Fibroblast of lung (primary cell): ENCODE data around the gene LAX1. TPM values are rescaled to one million over a fixed set of nuclear protein-coding genes. Genes with fewer than 3 reads are reported as not detected.
"Not testable (repeated sequence)": the region's sequence is repeated elsewhere in the genome, so short reads cannot be mapped to it uniquely, and the experiment has no call there.

Experiments used
- DNase-seq, 2 donors: peaks; one replicate each; pipeline versions ENCODE4 v3.0.0 to v3.0.0-alpha.2; 2010; ENCODE audit warnings: low read depth in 2 of 2
- H2AFZ ChIP-seq: 2 replicates; pipeline ENCODE4 v1.5.1; 2012; ENCODE audit warnings: low read length, control low read depth, inconsistent platforms
- H3K27ac ChIP-seq: 2 replicates; pipeline ENCODE4 v1.5.1; 2011; ENCODE audit warnings: low read length, control low read depth; ENCODE audit not compliant: insufficient read depth
- H3K27me3 ChIP-seq: 2 replicates; pipeline ENCODE4 v1.5.1; 2011; ENCODE audit warnings: mild to moderate bottlenecking, low read length; ENCODE audit not compliant: control insufficient read depth, insufficient read depth
- H3K36me3 ChIP-seq: 2 replicates; pipeline ENCODE4 v1.5.1; 2011; ENCODE audit warnings: low read length; ENCODE audit not compliant: control insufficient read depth, insufficient read depth
- H3K4me1 ChIP-seq: 2 replicates; pipeline ENCODE4 v1.5.1; 2011; ENCODE audit warnings: low read length; ENCODE audit not compliant: control insufficient read depth, insufficient read depth; ENCODE audit errors: extremely low read depth
- H3K4me2 ChIP-seq: 2 replicates; pipeline ENCODE4 v1.5.1; 2011; ENCODE audit warnings: low read length, control low read depth; ENCODE audit not compliant: insufficient read depth; ENCODE audit errors: extremely low read depth
- H3K4me3 ChIP-seq, 4 experiments: fragments of 200-600 bp in 1 of 4; sonication (generic) in 1 of 4; replicated peaks in 1 of 4; 2 replicates each; pipeline ENCODE4 v1.5.1; 2011 to 2016; ENCODE audit warnings: low read length in 4 of 4, low read depth in 3 of 4, mild to moderate bottlenecking in 3 of 4, control low read depth in 2 of 4, inconsistent platforms in 1 of 4, mixed read lengths in 1 of 4; ENCODE audit not compliant: insufficient read depth in 1 of 4; ENCODE audit errors: control extremely low read depth in 1 of 4
- H3K79me2 ChIP-seq: 2 replicates; pipeline ENCODE4 v1.5.1; 2012; ENCODE audit warnings: mild to moderate bottlenecking, low read length, inconsistent platforms; ENCODE audit not compliant: control insufficient read depth, insufficient read depth
- H3K9ac ChIP-seq: 2 replicates; pipeline ENCODE4 v1.5.1; 2011; ENCODE audit warnings: mild to moderate bottlenecking, low read length, control low read depth; ENCODE audit not compliant: insufficient read depth
- H3K9me3 ChIP-seq: 2 replicates; pipeline ENCODE4 v1.5.1; 2012; ENCODE audit warnings: low read depth, low read length; ENCODE audit not compliant: control insufficient read depth, insufficient read depth
- H4K20me1 ChIP-seq: 2 replicates; pipeline ENCODE4 v1.5.1; 2011; ENCODE audit warnings: low read length; ENCODE audit not compliant: control insufficient read depth, insufficient read depth; ENCODE audit errors: extremely low read depth
- EZH2 ChIP-seq: IDR thresholded peaks from 2 replicates; pipeline ENCODE4 v1.5.1; 2012; ENCODE audit warnings: low read length, control low read depth, mild to moderate bottlenecking; ENCODE audit errors: missing control alignments
- polyA plus RNA-seq, 2 donors: library from polyadenylated mRNA; depleted of rRNA in 1 of 2; stranded (reverse) in 1 of 2; unstranded in 1 of 2; fragments of >200 nt; gene quantifications; 2 replicates each; pipeline ENCODE4 v1.2.1, GENCODE V29; 2011 to 2012; ENCODE audit warnings: missing spikeins in 1 of 2
- total RNA-seq: library from RNA; depleted of rRNA; stranded (reverse); fragments of >200 nt; gene quantifications from 2 replicates; pipeline ENCODE4 v1.2.1, GENCODE V29; 2014
- TF ChIP-seq, protein P1 (sequence below), 2 donors: IDR thresholded peaks in 1 of 2; conservative IDR thresholded peaks in 1 of 2; 1 replicate in 1 of 2; 2 replicates in 1 of 2; pipeline ENCODE4 v1.5.1; 2011 to 2012; ENCODE audit warnings: low read length in 2 of 2, control low read depth in 1 of 2, inconsistent platforms in 1 of 2, low read depth in 1 of 2, mild to moderate bottlenecking in 1 of 2

The LAX1 gene
- total and polyA plus RNA-seq, 2 donors (not counting 1 experiment from before 2014, with no cell fraction given) = 0.02 TPM; not detected in 1

- Histone ChIP-seq H3K9me3 (no peaks in the 10 kb centered on the region), H3K9ac (no peak overlapping the region), H3K4me2 (no peak overlapping the region), H3K4me3 (no peak overlapping the region), H3K27ac (no peak overlapping the region), H4K20me1 (no peaks in the 10 kb centered on the region), H3K27me3 (no peaks in the 10 kb centered on the region), H3K79me2 (no peaks in the 10 kb centered on the region), H2AFZ (no peak overlapping the region), H3K4me1 (peaks cover 2% of the 10 kb centered on the region), H3K36me3 (no peaks in the 10 kb centered on the region)
- TF ChIP-seq, protein P1, sequence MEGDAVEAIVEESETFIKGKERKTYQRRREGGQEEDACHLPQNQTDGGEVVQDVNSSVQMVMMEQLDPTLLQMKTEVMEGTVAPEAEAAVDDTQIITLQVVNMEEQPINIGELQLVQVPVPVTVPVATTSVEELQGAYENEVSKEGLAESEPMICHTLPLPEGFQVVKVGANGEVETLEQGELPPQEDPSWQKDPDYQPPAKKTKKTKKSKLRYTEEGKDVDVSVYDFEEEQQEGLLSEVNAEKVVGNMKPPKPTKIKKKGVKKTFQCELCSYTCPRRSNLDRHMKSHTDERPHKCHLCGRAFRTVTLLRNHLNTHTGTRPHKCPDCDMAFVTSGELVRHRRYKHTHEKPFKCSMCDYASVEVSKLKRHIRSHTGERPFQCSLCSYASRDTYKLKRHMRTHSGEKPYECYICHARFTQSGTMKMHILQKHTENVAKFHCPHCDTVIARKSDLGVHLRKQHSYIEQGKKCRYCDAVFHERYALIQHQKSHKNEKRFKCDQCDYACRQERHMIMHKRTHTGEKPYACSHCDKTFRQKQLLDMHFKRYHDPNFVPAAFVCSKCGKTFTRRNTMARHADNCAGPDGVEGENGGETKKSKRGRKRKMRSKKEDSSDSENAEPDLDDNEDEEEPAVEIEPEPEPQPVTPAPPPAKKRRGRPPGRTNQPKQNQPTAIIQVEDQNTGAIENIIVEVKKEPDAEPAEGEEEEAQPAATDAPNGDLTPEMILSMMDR (conservative IDR thresholded peaks at IDR 0.05 in 1 of 2, IDR thresholded peaks at IDR 0.05 in 1 of 2; ENCODE audit: low read depth in 1 of 2, low read length in 2 of 2) = no peak
- TF ChIP-seq EZH2 = no peak
- no peak for DNase-seq
Measured at GRCh38 chr1:203746281-203746680, 18.7 kb upstream of the LAX1 start.

DNA sequence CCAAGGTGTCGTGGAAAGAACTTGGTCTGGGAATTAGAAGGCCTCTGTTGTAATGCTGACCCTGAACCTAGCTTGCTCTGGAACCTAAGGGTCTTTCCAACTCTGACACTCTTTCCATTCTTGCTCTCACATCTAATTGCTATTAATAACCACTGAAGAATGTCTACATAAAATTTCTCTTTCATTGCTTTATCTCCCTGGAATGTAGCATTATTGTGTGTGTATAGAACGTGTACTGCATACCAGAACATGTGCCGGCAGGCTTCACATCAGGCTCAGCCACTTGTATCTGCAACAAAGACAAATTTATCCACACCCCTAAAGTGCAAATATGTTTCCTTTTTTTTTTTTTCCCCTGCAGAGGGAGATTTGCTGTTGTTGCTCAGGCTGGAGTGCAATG, 13.9 kb upstream of the LAX1 start:
- Histone ChIP-seq H3K36me3 (no peaks in the 10 kb centered on the region), H3K27me3 (no peaks in the 10 kb centered on the region), H3K4me2 (no peak overlapping the region), H3K9ac (no peak overlapping the region), H3K4me3 (no peak overlapping the region), H3K4me1 (peaks cover 2% of the 10 kb centered on the region), H4K20me1 (no peaks in the 10 kb centered on the region), H3K9me3 (no peaks in the 10 kb centered on the region), H3K27ac (no peak overlapping the region), H3K79me2 (no peaks in the 10 kb centered on the region), H2AFZ (no peak overlapping the region)
- peak; percentile 22 to 81 for DNase-seq
- no peak for TF ChIP-seq EZH2
- TF ChIP-seq, protein P1 (conservative IDR thresholded peaks at IDR 0.05 in 1 of 2, IDR thresholded peaks at IDR 0.05 in 1 of 2; ENCODE audit: low read depth in 1 of 2, low read length in 2 of 2) = no peak

GRCh38 chr1:203751618-203752361, 13.2 kb upstream of the LAX1 start:
- not testable (repeated sequence) for H3K27ac ChIP-seq, H3K36me3 ChIP-seq, H3K27me3 ChIP-seq, H3K9ac ChIP-seq, H3K4me1 ChIP-seq, H3K9me3 ChIP-seq, H3K79me2 ChIP-seq, H4K20me1 ChIP-seq, H3K4me3 ChIP-seq, DNase-seq, H3K4me2 ChIP-seq, H2AFZ ChIP-seq
